Muscle of leg (tissue), 11 donors: Measurements from ENCODE around the gene CCDC177. TPM values are rescaled to one million over a fixed set of nuclear protein-coding genes. Genes with fewer than 3 reads are reported as not detected.

Source experiments
- DNase-seq: peaks from one replicate; pipeline ENCODE4 v3.0.0; 2013
- H3K27ac ChIP-seq: one replicate; pipeline ENCODE4 v1.5.1; 2013; ENCODE audit warnings: mild to moderate bottlenecking, low read length, control low read depth
- H3K27me3 ChIP-seq: one replicate; pipeline ENCODE4 v1.6.1; 2013; ENCODE audit warnings: low read length; ENCODE audit not compliant: control insufficient read depth, insufficient read depth
- H3K36me3 ChIP-seq: one replicate; pipeline ENCODE4 v1.6.1; 2013; ENCODE audit warnings: low read length; ENCODE audit not compliant: control insufficient read depth, insufficient read depth
- H3K4me1 ChIP-seq: one replicate; pipeline ENCODE4 v1.6.1; 2013; ENCODE audit warnings: low read length; ENCODE audit not compliant: control insufficient read depth, insufficient read depth
- H3K4me3 ChIP-seq: one replicate; pipeline ENCODE4 v1.5.1; 2013; ENCODE audit warnings: low read length, control low read depth
- H3K9me3 ChIP-seq: replicated peaks from 2 replicates; pipeline ENCODE4 v1.6.1; 2013; ENCODE audit warnings: low read depth, low read length; ENCODE audit not compliant: control insufficient read depth
- WGBS: methylation state at CpG from one replicate; pipeline ENCODE4 v1.1.5; 2013; ENCODE audit warnings: missing lambda C conversion rate; ENCODE audit not compliant: insufficient coverage; 5-methylcytosine and 5-hydroxymethylcytosine counted together
- polyA plus RNA-seq, 8 donors: library from polyadenylated mRNA; unstranded; fragments of 120-200 nt; gene quantifications; one replicate each; pipeline versions ENCODE4 v1.2.1 to v1.2.3, GENCODE V29; 2013; ENCODE audit warnings: inconsistent platforms in 1 of 8, low replicate concordance in 1 of 8; ENCODE audit not compliant: insufficient read length in 8 of 8, insufficient read depth in 1 of 8
- total RNA-seq: library from RNA; stranded (reverse); fragments of 120-200 nt; gene quantifications from one replicate; pipeline ENCODE4 v1.2.4, GENCODE V29; 2013

CCDC177 gene
- total and polyA plus RNA-seq, 9 donors: under 0.01 to 0.02 TPM; not detected in 7

DNA sequence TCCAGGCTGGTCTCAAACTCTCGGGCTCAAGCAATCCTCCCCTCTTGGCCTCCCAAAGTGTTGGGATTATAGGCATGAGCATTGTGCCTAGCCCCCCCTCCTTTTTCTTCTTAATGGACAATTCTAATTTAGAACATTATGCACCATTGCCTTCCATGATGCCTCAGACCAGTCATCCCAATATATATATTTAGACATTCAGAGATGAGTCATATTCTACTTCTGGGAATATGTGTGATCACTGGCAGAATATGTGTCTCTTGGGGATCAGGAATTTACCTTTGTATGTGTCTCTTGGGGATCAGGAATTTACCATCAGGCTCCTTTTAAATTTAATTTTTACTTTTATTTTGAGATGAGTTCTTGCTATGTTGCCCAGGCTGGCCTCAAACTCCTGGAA lies 7.5 kb upstream of the CCDC177 start:
- Histone ChIP-seq H3K36me3 (no peaks in the 10 kb centered on the region), H3K27me3 (peaks cover 10% of the 10 kb centered on the region), H3K27ac (no peak overlapping the region), H3K4me1 (peaks cover 8% of the 10 kb centered on the region), H3K4me3 (no peak overlapping the region), H3K9me3 (no peaks in the 10 kb centered on the region)
- WGBS: no CpG with 5 or more reads among the region's 1 CpG
- no peak for DNase-seq

DNA sequence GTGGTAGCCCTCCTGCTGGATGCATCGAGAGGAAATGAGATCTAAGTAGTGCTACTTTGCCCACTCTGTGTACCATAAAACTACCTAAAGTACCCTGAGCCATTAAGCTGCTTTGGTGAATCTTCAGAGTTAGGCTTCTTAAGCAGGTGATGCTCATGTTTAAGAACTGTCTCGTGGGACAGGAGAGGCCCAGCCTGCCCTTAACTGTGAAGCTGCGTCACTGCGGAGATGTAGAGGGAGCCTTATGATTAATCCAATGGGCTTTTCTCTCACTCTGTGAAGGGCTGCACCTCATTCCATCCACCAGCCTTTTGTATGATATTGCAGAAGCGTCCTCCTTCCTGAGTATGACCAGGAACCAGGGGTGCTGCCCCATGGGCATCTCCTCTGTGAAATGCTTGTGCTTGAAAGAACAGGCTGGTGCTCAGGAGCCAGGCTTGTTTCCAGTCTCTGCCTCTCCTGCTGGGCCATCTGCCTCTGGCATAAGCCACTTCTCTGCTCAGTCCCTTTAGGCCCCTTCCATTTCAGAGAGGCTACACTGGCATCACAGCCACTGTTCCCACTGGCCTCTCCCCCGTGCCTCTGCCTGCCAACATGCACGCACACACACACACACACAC lies 6.8 kb upstream of the CCDC177 start:
- H3K36me3 ChIP-seq: no peaks in the 10 kb centered on the region
- no peak overlapping the region for H3K4me3 ChIP-seq
- H3K27ac ChIP-seq: no peak overlapping the region
- no peak for DNase-seq
- peaks cover 18% of the 10 kb centered on the region for H3K27me3 ChIP-seq
- H3K9me3 ChIP-seq: no peaks in the 10 kb centered on the region
- WGBS: 53% methylated on average over 3 of the region's 7 CpGs
- H3K4me1 ChIP-seq: peaks cover under 1% of the 10 kb centered on the region

DNA sequence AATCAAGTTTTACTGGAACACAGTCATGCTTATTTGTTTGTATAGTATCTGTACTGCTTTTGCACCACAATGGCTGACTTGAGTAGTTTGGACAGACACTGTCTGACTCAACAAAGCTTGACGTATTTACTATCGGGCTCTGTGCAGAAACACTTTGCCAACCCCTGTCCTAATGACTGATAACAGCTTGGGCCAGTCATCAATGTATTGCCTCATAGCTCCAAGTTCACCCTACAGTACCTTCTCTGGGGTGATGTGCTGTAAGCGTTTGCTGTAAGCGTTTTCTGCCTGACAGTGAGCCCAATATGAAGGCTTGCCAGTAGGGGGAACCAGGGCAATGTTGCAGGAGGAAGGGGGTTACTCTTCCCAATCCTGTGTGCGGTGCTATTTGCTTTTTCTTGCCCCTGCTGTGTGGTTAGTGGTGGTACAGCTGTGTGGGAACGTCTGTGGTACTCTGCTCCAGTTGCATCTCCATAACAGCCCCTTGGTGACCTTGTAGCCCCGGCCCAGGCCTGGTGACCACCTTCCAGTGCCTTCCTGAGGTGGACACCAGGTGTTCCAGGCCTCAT lies 5.4 kb upstream of the CCDC177 start:
- H3K4me3 ChIP-seq: no peak overlapping the region
- peaks cover 31% of the 10 kb centered on the region for H3K27me3 ChIP-seq
- no peaks in the 10 kb centered on the region for H3K36me3 ChIP-seq
- no peaks in the 10 kb centered on the region for H3K9me3 ChIP-seq
- DNase-seq: peak; percentile 27
- H3K4me1 ChIP-seq: no peaks in the 10 kb centered on the region
- H3K27ac ChIP-seq: no peak overlapping the region
- 65% methylated on average over 4 of the region's 7 CpGs for WGBS

DNA sequence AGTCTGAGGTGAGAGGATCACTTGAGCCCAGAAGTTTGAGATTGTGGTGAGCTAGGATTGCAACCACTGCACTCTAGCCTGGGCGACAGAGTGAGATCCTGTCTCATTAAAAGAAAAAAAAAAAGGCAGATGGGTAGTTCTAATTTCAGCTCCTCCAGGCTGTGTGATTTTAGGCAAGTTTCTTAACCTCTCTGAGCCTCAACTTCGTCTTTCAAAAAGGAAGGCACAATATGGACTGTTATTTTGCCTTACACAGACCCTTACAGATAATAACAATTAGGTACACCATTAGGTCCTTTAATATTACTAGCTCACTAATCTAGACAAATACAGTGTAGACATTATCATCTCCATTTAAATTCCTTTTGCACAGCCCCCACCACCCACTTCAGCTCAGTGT lies 4.8 kb upstream of the CCDC177 start:
- Histone ChIP-seq H3K4me1 (peaks cover 2% of the 10 kb centered on the region), H3K36me3 (no peaks in the 10 kb centered on the region), H3K27me3 (peaks cover 36% of the 10 kb centered on the region), H3K9me3 (no peaks in the 10 kb centered on the region), H3K27ac (no peak overlapping the region), H3K4me3 (no peak overlapping the region)
- 59% methylated on average over 2 of the region's 2 CpGs for WGBS
- DNase-seq: no peak

DNA sequence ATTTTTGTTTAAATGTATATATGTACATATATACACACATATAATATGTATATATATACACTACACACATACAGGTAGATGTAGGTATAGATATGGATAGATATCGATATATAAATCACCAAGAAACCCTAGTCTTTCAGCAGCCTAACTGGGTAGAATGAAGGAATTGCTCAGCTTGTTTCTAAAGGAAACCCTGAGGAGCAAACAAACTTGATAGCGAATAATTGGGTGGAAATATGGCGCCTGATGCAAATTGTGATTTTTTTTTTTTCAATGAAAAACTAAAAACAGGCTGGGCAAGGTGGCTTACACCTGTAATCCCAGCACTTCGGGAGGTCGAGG lies 254 bp upstream of the CCDC177 start:
- Histone ChIP-seq H3K4me1 (peaks cover 23% of the 10 kb centered on the region), H3K4me3 (no peak overlapping the region), H3K9me3 (no peaks in the 10 kb centered on the region), H3K27me3 (peaks cover 79% of the 10 kb centered on the region), H3K36me3 (no peaks in the 10 kb centered on the region), H3K27ac (no peak overlapping the region)
- no peak for DNase-seq
- WGBS: 67% methylated on average over 1 of the region's 5 CpGs

DNA sequence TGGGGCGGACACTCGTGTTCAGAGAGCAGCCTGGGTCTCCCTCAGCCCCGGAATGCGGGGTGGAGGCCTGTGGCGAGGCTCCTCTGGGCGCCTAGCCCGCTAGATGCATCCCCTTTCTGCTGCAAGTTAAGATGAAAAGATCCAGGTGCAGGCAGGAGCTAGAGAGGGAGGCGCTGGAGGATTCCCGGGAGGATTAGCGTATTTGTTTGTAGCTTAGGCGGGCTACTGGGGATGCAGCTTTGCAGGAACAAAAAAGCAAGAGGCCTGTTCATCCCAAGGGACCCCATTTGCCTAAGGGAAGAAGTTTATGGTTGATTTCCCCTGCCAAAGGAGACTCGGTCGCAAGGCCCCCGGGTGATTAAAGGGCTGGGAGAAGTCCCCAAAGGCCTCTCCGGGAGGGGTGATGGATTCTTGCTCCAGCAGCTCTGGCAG lies 824 bp downstream of the CCDC177 start:
- WGBS: 5% methylated on average over 11 of the region's 15 CpGs
- Histone ChIP-seq H3K27me3 (peaks cover 81% of the 10 kb centered on the region), H3K4me1 (peaks cover 23% of the 10 kb centered on the region), H3K9me3 (no peaks in the 10 kb centered on the region), H3K27ac (no peak overlapping the region), H3K36me3 (no peaks in the 10 kb centered on the region), H3K4me3 (no peak overlapping the region)
- no peak for DNase-seq

DNA sequence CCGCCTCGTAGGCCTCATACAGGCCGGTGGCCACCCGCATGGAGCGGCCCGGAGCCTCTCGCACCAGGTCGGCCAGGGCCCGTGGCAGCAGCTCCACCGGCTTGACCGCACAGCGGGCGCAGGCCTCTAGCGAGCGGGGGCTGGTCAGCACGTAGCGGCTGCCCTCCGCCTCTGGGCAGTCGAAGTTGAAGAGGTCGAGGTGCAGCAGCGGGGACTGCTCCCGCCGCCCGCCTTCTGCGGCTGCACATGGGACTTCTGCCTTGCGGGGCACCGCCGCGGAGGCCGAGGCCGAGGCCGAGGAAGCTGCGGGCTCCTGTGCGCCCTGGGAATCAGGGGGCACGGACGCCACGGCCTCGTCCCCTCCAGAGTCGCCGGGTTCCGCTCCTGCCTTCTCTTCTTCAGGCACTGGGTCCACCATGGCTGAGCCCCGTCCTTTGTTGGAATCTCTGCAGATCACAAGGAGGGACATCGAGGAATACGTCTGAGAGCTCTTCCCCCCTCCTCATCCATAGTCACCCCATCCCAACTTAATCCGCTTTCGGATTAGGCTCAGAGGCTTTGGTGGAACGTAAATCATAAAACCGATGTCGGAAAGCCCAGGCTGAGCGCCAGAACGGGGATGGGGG lies 1.4 kb downstream of the CCDC177 start:
- Histone ChIP-seq H3K27ac (no peak overlapping the region), H3K27me3 (peaks cover 77% of the 10 kb centered on the region), H3K9me3 (no peaks in the 10 kb centered on the region), H3K36me3 (no peaks in the 10 kb centered on the region), H3K4me1 (peaks cover 23% of the 10 kb centered on the region), H3K4me3 (no peak overlapping the region)
- 49% methylated on average over 49 of the region's 51 CpGs for WGBS
- no peak for DNase-seq

DNA sequence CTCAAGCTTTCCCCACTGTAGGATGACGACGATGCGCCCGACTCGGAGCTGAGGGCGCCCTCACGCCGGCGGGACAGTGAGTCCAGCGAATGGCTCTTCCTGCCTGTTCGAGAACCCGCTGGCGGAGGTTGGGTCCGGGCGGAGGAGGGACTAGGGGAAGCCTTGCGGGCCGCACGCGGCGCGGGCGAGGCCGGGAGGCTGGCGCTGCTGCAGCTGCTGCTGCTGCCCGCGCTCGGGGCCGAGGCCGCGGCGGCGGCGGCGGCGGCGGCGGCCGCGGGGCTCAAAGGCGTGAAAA lies 1.9 kb downstream of the CCDC177 start:
- Histone ChIP-seq H3K4me3 (no peak overlapping the region), H3K27me3 (peaks cover 75% of the 10 kb centered on the region), H3K4me1 (peaks cover 23% of the 10 kb centered on the region), H3K27ac (no peak overlapping the region), H3K9me3 (no peaks in the 10 kb centered on the region), H3K36me3 (no peaks in the 10 kb centered on the region)
- DNase-seq: no peak
- WGBS: 48% methylated on average over 32 of the region's 40 CpGs

DNA sequence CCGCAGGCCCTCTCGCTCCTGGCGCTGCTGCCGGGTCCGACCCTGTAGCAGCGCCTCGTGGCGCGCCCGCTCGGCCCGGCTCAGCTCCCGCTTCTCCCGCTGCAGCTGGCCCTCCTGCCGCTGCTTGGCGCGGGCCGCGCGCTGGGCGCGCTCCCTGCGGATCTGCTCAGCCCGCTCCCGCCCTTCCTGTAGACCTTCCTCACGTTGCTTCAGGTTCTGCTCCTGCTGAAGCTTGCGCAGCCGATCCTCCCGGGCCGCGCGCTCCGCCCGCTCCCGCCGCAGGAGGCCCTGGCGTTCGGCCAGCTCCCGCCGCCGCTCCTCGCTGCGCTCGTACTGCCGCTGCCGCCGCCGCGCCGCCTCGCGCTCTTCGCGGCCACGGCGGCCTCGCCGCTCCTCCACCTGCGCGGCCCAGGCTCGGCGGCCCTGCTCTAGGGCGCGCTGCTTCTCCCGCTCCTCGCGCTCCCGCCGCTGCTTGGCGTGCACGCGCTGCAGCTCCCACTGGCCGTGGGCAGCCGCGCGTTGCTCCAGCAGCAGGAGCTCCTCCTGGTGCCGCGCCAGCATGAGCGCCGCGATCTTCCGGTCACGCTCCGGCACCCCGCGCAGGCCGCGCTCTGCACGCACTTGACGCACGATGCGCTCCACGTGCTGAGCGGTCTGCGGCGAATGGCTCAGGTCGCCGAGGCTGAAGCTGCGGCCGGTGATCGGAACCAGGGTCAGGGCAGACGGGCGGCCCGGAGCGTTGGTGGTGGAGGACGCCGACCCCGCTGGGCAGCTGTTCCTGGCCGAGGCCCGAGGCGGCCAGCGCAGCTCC lies 2.4 kb downstream of the CCDC177 start:
- Histone ChIP-seq H3K4me1 (peaks cover 23% of the 10 kb centered on the region), H3K4me3 (peak overlapping the region; percentile 10), H3K27me3 (peaks cover 78% of the 10 kb centered on the region), H3K27ac (no peak overlapping the region), H3K9me3 (no peaks in the 10 kb centered on the region), H3K36me3 (no peaks in the 10 kb centered on the region)
- DNase-seq: peak; percentile 42
- 11% methylated on average over 112 of the region's 112 CpGs for WGBS

DNA sequence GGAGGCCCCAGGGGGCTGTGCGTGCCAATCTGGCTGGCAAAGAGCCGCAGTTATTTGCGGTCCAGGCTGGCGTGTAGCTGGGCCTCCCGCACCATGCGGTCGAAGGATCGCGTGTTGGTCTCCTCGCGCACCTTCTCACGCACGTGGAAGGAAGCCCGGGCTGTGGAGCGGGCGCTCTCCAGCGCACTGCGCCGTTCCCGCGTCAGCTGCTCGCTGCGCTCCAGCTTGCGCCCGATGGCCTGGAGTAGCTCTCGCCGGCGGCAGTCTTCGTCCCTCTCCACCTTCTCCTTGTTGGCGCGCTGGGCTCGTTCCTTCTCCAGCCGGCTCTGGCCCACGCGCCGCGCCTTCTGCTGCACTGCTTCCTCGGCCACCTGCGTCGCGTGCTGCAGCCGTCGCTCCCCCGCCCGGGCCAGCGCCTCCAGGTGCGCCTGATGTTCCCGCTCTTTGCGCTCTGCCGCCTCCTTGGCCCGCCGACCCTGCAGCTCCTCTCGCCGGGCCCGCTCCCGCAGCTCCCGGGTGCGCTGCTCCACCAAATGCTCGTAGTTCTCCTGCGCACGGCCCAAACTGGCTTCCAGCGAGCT lies 3.1 kb downstream of the CCDC177 start:
- H3K27me3 ChIP-seq: peaks cover 77% of the 10 kb centered on the region
- WGBS: 18% methylated on average over 62 of the region's 62 CpGs
- H3K36me3 ChIP-seq: no peaks in the 10 kb centered on the region
- H3K4me1 ChIP-seq: peaks cover 23% of the 10 kb centered on the region
- no peaks in the 10 kb centered on the region for H3K9me3 ChIP-seq
- H3K27ac ChIP-seq: no peak overlapping the region
- peak overlapping the region; percentile 10 for H3K4me3 ChIP-seq
- DNase-seq: no peak
